HG03442 (cell line): Measurements from ENCODE around the gene MAP2K1.
"Not testable (repeated sequence)": the region's sequence is repeated elsewhere in the genome, so short reads cannot be mapped to it uniquely, and the experiment has no call there.

Experiments used
- ATAC-seq: cut with Tn5 transposase; IDR thresholded peaks from one replicate; pipeline ENCODE4 v1.9.1; 2021; ENCODE audit warnings: mild to moderate bottlenecking, moderate library complexity; ENCODE audit not compliant: unreplicated experiment

MAP2K1 gene

GRCh38 chr15:66390678-66391077 is 4.0 kb downstream of the MAP2K1 start:
- ATAC-seq: no peak

- ATAC-seq: not testable (repeated sequence)
These were observed 6.3 kb downstream of the MAP2K1 start for GRCh38 chr15:66393037-66393436.

GRCh38 chr15:66394472-66394871 is 7.8 kb downstream of the MAP2K1 start:
- no peak for ATAC-seq

- no peak for ATAC-seq
These were observed 8.2 kb downstream of the MAP2K1 start for GRCh38 chr15:66394915-66395314.

- ATAC-seq: no peak
These were observed 12.6 kb downstream of the MAP2K1 start for GRCh38 chr15:66399276-66399675.

GRCh38 chr15:66400351-66400774 is 13.7 kb downstream of the MAP2K1 start:
- no peak for ATAC-seq

- no peak for ATAC-seq
These were observed 14.7 kb downstream of the MAP2K1 start for GRCh38 chr15:66401130-66402021.

- ATAC-seq: no peak
These were observed 16.1 kb downstream of the MAP2K1 start for GRCh38 chr15:66402761-66403284.

GRCh38 chr15:66403323-66403722 is 16.6 kb downstream of the MAP2K1 start:
- ATAC-seq: no peak

GRCh38 chr15:66404122-66404521 is 17.4 kb downstream of the MAP2K1 start:
- ATAC-seq: no peak

- no peak for ATAC-seq
These were observed 17.8 kb downstream of the MAP2K1 start for GRCh38 chr15:66404532-66404931.

GRCh38 chr15:66405007-66405406 is 18.3 kb downstream of the MAP2K1 start:
- ATAC-seq: no peak

GRCh38 chr15:66405615-66406014 is 18.9 kb downstream of the MAP2K1 start:
- no peak for ATAC-seq

GRCh38 chr15:66408254-66408653 is 21.5 kb downstream of the MAP2K1 start:
- ATAC-seq: no peak

GRCh38 chr15:66408675-66409282 is 22.1 kb downstream of the MAP2K1 start:
- ATAC-seq: no peak

GRCh38 chr15:66409565-66410108 is 22.9 kb downstream of the MAP2K1 start:
- ATAC-seq: no peak

GRCh38 chr15:66411190-66411589 is 24.5 kb downstream of the MAP2K1 start:
- ATAC-seq: no peak

- ATAC-seq: no peak
These were observed 25.5 kb downstream of the MAP2K1 start for GRCh38 chr15:66412220-66412619.

GRCh38 chr15:66413579-66413978 is 26.9 kb downstream of the MAP2K1 start:
- no peak for ATAC-seq

GRCh38 chr15:66415360-66415759 is 28.6 kb downstream of the MAP2K1 start:
- ATAC-seq: no peak

- no peak for ATAC-seq
These were observed 31.0 kb downstream of the MAP2K1 start for GRCh38 chr15:66417736-66418135.

- ATAC-seq: no peak
These were observed 32.8 kb downstream of the MAP2K1 start for GRCh38 chr15:66419471-66419870.
